SU-DHL-6 (cell line): ENCODE data around the gene SANBR.

Experiments used
- H2AFZ ChIP-seq: fragments of 200-600 bp; sonication (generic); 2 replicates; pipeline ENCODE4 v1.6.1; 2014; ENCODE audit warnings: low read depth, mild to moderate bottlenecking, moderate library complexity, mixed read lengths, antibody characterized with exemption, low read length; ENCODE audit not compliant: severe bottlenecking
- H3F3A ChIP-seq: fragments of 200-600 bp; shearing (Covaris generic); 2 replicates; pipeline ENCODE4 v1.6.0; 2016; ENCODE audit warnings: antibody characterized with exemption, mild to moderate bottlenecking; ENCODE audit not compliant: insufficient read depth
- H3K27ac ChIP-seq: fragments of 200-600 bp; sonication (generic); 2 replicates; pipeline ENCODE4 v1.5.1; 2016; ENCODE audit warnings: low read depth, mild to moderate bottlenecking, low read length, moderate library complexity, mixed read lengths
- H3K27me3 ChIP-seq: fragments of 200-600 bp; sonication (generic), shearing (Covaris generic); 2 replicates; pipeline ENCODE4 v1.6.0; 2014; ENCODE audit warnings: mild to moderate bottlenecking, low read length
- H3K36me3 ChIP-seq: fragments of 200-600 bp; sonication (generic); 2 replicates; pipeline ENCODE4 v1.6.1; 2014; ENCODE audit warnings: mild to moderate bottlenecking, low read length, mixed read lengths
- H3K4me2 ChIP-seq: fragments of 300-600, 200-600 bp; shearing (Covaris generic), sonication (generic); 2 replicates; pipeline ENCODE4 v1.6.0; 2014; ENCODE audit warnings: low read length, low read depth, mild to moderate bottlenecking; ENCODE audit not compliant: poor library complexity, severe bottlenecking
- H3K4me3 ChIP-seq: fragments of 200-600 bp; sonication (generic); 2 replicates; pipeline ENCODE4 v1.5.1; 2014; ENCODE audit warnings: antibody characterized with exemption, low read length, mild to moderate bottlenecking, mixed read lengths; ENCODE audit not compliant: insufficient read depth, poor library complexity, severe bottlenecking
- H3K79me2 ChIP-seq: fragments of 200-600 bp; sonication (generic); 2 replicates; pipeline ENCODE4 v1.6.1; 2014; ENCODE audit warnings: mild to moderate bottlenecking, low read length, moderate library complexity; ENCODE audit not compliant: insufficient read depth
- H3K9ac ChIP-seq: fragments of 200-600 bp; sonication (generic); 2 replicates; pipeline ENCODE4 v1.7.0; 2014; ENCODE audit warnings: mild to moderate bottlenecking, low read length
- H3K9me2 ChIP-seq: fragments of 200-600 bp; sonication (generic); replicated peaks from 2 replicates; pipeline ENCODE4 v1.6.1; 2014; ENCODE audit warnings: low read length; ENCODE audit not compliant: insufficient read depth
- H3K9me3 ChIP-seq: fragments of 200-600 bp; sonication (generic); 2 replicates; pipeline ENCODE4 v1.6.1; 2014; ENCODE audit warnings: low read length, mixed read lengths; ENCODE audit not compliant: insufficient read depth
- H4K20me1 ChIP-seq: fragments of 200-600 bp; sonication (generic); 2 replicates; pipeline ENCODE4 v1.6.1; 2014; ENCODE audit warnings: low read depth, mild to moderate bottlenecking, antibody characterized with exemption, low read length, moderate library complexity, mixed read lengths
- EZH2phosphoT487 ChIP-seq: fragments of 200-600 bp; sonication (generic), shearing (Covaris generic); conservative IDR thresholded peaks from 2 replicates; pipeline ENCODE4 v1.6.1; 2018; ENCODE audit warnings: mild to moderate bottlenecking, antibody characterized with exemption, low read length, moderate library complexity, mixed read lengths
- TF ChIP-seq, protein P1 (sequence below): fragments of 200-600 bp; sonication (generic); IDR thresholded peaks from one replicate; pipeline ENCODE4 v1.5.1; 2017; ENCODE audit warnings: antibody characterized with exemption, mild to moderate bottlenecking, low read length, moderate library complexity; ENCODE audit not compliant: insufficient read depth, poor library complexity, severe bottlenecking

The SANBR gene

DNA sequence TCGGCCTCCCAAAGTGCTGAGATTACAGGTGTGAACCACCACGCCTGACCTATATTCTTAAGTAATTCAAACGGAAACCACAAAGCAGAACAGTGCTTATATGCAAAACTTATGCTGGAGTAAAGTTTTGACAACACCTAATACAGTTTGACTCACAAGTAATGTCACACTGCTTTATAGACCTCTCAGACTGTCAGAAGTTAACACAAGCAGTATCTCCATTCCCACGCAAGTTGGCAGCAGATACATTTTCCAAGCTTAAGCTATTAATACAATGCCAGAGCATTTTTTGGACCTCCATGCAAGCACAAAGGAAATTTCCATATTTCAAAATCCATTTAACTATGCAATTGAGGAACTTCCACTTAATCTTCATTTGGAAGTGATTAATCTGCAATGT, 21.0 kb upstream of the SANBR start:
- Histone ChIP-seq H3K9ac (no peak overlapping the region), H3K79me2 (0 out of 2 replicates have a peak, but pooled peaks cover 7% of the 10 kb centered on the region), H3K27ac (no peak overlapping the region), H3K36me3 (peaks cover 30% of the 10 kb centered on the region), H3K9me2 (no peaks in the 10 kb centered on the region), H3K4me3 (no peak overlapping the region), H3K27me3 (no peaks in the 10 kb centered on the region), H2AFZ (no peak overlapping the region), H3K9me3 (no peaks in the 10 kb centered on the region), H4K20me1 (no peaks in the 10 kb centered on the region), H3F3A (no peaks in the 10 kb centered on the region; the same call in 1 of the 2 replicates), H3K4me2 (no peak overlapping the region)
- TF ChIP-seq, protein P1, sequence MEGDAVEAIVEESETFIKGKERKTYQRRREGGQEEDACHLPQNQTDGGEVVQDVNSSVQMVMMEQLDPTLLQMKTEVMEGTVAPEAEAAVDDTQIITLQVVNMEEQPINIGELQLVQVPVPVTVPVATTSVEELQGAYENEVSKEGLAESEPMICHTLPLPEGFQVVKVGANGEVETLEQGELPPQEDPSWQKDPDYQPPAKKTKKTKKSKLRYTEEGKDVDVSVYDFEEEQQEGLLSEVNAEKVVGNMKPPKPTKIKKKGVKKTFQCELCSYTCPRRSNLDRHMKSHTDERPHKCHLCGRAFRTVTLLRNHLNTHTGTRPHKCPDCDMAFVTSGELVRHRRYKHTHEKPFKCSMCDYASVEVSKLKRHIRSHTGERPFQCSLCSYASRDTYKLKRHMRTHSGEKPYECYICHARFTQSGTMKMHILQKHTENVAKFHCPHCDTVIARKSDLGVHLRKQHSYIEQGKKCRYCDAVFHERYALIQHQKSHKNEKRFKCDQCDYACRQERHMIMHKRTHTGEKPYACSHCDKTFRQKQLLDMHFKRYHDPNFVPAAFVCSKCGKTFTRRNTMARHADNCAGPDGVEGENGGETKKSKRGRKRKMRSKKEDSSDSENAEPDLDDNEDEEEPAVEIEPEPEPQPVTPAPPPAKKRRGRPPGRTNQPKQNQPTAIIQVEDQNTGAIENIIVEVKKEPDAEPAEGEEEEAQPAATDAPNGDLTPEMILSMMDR = no peak
- no peak for TF ChIP-seq EZH2phosphoT487

DNA sequence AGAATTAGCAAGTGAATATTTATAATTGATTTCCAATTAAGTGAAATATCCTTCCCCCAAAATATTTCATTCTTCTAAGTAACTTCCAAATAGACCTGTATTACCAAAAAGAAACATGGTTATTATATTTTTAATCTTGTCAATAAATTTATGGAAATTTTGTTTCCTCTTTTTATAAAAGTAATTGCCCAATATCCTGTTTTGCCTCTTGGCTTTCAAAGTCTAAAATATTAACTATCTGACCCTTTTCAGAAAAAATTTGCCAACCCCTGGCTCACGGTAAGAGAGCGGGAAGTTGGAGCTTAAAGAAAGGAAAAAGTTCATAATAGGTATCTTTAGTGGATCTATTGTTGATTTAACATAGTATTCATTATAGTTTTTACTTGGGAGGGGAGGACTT, 20.4 kb upstream of the SANBR start:
- 0 out of 2 replicates have a peak, but pooled peaks cover 7% of the 10 kb centered on the region for H3K79me2 ChIP-seq
- H4K20me1 ChIP-seq = no peaks in the 10 kb centered on the region
- H3K4me2 ChIP-seq = no peak overlapping the region
- H3K27me3 ChIP-seq = no peaks in the 10 kb centered on the region
- H3K9me2 ChIP-seq = no peaks in the 10 kb centered on the region
- no peak overlapping the region for H3K4me3 ChIP-seq
- no peak overlapping the region for H3K9ac ChIP-seq
- H3K27ac ChIP-seq = no peak overlapping the region
- H3F3A ChIP-seq = no peaks in the 10 kb centered on the region; the same call in 1 of the 2 replicates
- H3K9me3 ChIP-seq = no peaks in the 10 kb centered on the region
- TF ChIP-seq EZH2phosphoT487 = no peak
- TF ChIP-seq, protein P1 = no peak
- H2AFZ ChIP-seq = no peak overlapping the region
- H3K36me3 ChIP-seq = peaks cover 30% of the 10 kb centered on the region

DNA sequence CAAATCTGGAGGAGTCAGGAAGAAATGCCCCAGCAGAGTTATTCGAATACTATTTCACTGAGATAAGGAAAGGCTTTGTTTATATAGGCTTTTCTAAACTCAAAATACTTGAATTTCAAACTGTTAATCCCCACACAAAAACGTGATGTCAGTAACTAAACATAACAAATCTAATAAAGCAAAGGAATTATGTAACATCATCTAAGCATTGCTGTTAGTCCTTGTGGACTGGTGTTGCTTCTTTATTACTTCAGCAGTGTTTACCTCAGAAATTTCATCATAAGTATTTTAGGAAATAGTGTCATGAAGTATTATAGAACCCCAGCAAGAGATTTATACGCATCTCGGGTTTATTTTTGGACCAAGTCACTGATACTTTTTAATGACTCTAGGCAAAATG, 19.7 kb upstream of the SANBR start:
- Histone ChIP-seq H4K20me1 (no peaks in the 10 kb centered on the region), H3K9me2 (no peaks in the 10 kb centered on the region), H2AFZ (no peak overlapping the region), H3K9me3 (no peaks in the 10 kb centered on the region), H3K36me3 (peaks cover 32% of the 10 kb centered on the region), H3F3A (no peaks in the 10 kb centered on the region; the same call in 1 of the 2 replicates), H3K4me2 (no peak overlapping the region), H3K79me2 (0 out of 2 replicates have a peak, but pooled peaks cover 7% of the 10 kb centered on the region), H3K9ac (no peak overlapping the region), H3K27ac (no peak overlapping the region), H3K27me3 (no peaks in the 10 kb centered on the region), H3K4me3 (no peak overlapping the region)
- TF ChIP-seq, protein P1 = no peak
- no peak for TF ChIP-seq EZH2phosphoT487
